GM10847 (cell line): Measurements from ENCODE around the gene TEX48.

Experiments used
- POLR2A ChIP-seq: IDR thresholded peaks from 2 replicates; pipeline ENCODE4 v1.6.1; 2011; ENCODE audit not compliant: insufficient read length; ENCODE audit errors: extremely low read depth

The TEX48 gene

GRCh38 chr9:114681594-114682332, at the start of gene TEX48:
Gene TEX48 (minus strand): TSS chr9:114682192. CDS start chr9:114671723, 10,469 bp downstream.
- no peak for TF ChIP-seq POLR2A

- TF ChIP-seq POLR2A: no peak
Observed at GRCh38 chr9:114731701-114732100, 49.7 kb upstream of the TEX48 start.

- TF ChIP-seq POLR2A: no peak
Observed at GRCh38 chr9:114729706-114730105, 47.7 kb upstream of the TEX48 start.

GRCh38 chr9:114725930-114726329, 43.9 kb upstream of the TEX48 start:
- no peak for TF ChIP-seq POLR2A

- no peak for TF ChIP-seq POLR2A
Observed at GRCh38 chr9:114724744-114725143, 42.8 kb upstream of the TEX48 start.

GRCh38 chr9:114723931-114724330, 41.9 kb upstream of the TEX48 start:
- no peak for TF ChIP-seq POLR2A

- no peak for TF ChIP-seq POLR2A
Observed at GRCh38 chr9:114722937-114723620, 41.1 kb upstream of the TEX48 start.

GRCh38 chr9:114722081-114722621, 40.2 kb upstream of the TEX48 start:
- TF ChIP-seq POLR2A: no peak

- TF ChIP-seq POLR2A: no peak
Observed at GRCh38 chr9:114721491-114722079, 39.6 kb upstream of the TEX48 start.

GRCh38 chr9:114720086-114720676, 38.2 kb upstream of the TEX48 start:
- no peak for TF ChIP-seq POLR2A

GRCh38 chr9:114719290-114719689, 37.3 kb upstream of the TEX48 start:
- TF ChIP-seq POLR2A: no peak

GRCh38 chr9:114718801-114719221, 36.8 kb upstream of the TEX48 start:
- TF ChIP-seq POLR2A: no peak

GRCh38 chr9:114717908-114718486, 36.0 kb upstream of the TEX48 start:
- TF ChIP-seq POLR2A: no peak

- TF ChIP-seq POLR2A: no peak
Observed at GRCh38 chr9:114709636-114710035, 27.6 kb upstream of the TEX48 start.

GRCh38 chr9:114706711-114707110, 24.7 kb upstream of the TEX48 start:
- TF ChIP-seq POLR2A: no peak

GRCh38 chr9:114701988-114702387, 20.0 kb upstream of the TEX48 start:
- TF ChIP-seq POLR2A: no peak

GRCh38 chr9:114697951-114698351, 16.0 kb upstream of the TEX48 start:
- TF ChIP-seq POLR2A: no peak
